HEK293T (cell line): Measurements from ENCODE around the gene GNA12.
A peak's percentile ranks its signal among the peaks of the same experiment; 100 is the strongest.

Experiments used
- CTCF ChIA-PET: fragments of 350-600 bp; formaldehyde crosslinking; extraction: SDS; loops from one replicate; lab custom pipeline; 2021; ENCODE audit warnings: antibody characterized with exemption, inconsistent platforms; lab: Yijun Ruan, JAX
- POLR2A ChIA-PET: fragments of 350-600 bp; formaldehyde crosslinking; extraction: SDS; loops from one replicate; lab custom pipeline; 2020; ENCODE audit warnings: antibody characterized with exemption, inconsistent platforms; lab: Yijun Ruan, JAX
- DNase-seq: peaks from one replicate; pipeline ENCODE4 v3.0.0; 2012; ENCODE audit warnings: mixed read lengths; ENCODE audit errors: extremely low spot score
- ARNT ChIP-seq: fragments of 450-650 bp; IDR thresholded peaks from 2 replicates; pipeline ENCODE4 v1.6.1; 2017; ENCODE audit warnings: mild to moderate bottlenecking
- BHLHE40 ChIP-seq: fragments of 450-650 bp; IDR thresholded peaks from 2 replicates; pipeline ENCODE4 v1.6.1; 2016; ENCODE audit warnings: mild to moderate bottlenecking, moderate library complexity, borderline replicate concordance
- CTBP1 ChIP-seq: fragments of 450-650 bp; IDR thresholded peaks from 2 replicates; pipeline ENCODE4 v1.6.1; 2016; ENCODE audit warnings: borderline replicate concordance
- ELF4 ChIP-seq: fragments of 450-650 bp; IDR thresholded peaks from 2 replicates; pipeline ENCODE4 v1.6.1; 2017; ENCODE audit warnings: antibody characterized with exemption
- FOXA1 ChIP-seq: fragments of 450-650 bp; IDR thresholded peaks from 2 replicates; pipeline ENCODE4 v1.6.1; 2016; ENCODE audit warnings: mild to moderate bottlenecking
- FOXK2 ChIP-seq: fragments of 450-650 bp; IDR thresholded peaks from 2 replicates; pipeline ENCODE4 v1.6.1; 2016; ENCODE audit warnings: mild to moderate bottlenecking
- FOXM1 ChIP-seq: fragments of 450-650 bp; IDR thresholded peaks from 2 replicates; pipeline ENCODE4 v1.6.1; 2017; ENCODE audit warnings: mild to moderate bottlenecking, borderline replicate concordance
- HDGF ChIP-seq: fragments of 450-650 bp; IDR thresholded peaks from 2 replicates; pipeline ENCODE4 v1.6.1; 2017; ENCODE audit warnings: antibody characterized with exemption, borderline replicate concordance
- L3MBTL2 ChIP-seq: fragments of 450-650 bp; conservative IDR thresholded peaks from 2 replicates; pipeline ENCODE4 v1.6.1; 2016; ENCODE audit warnings: mild to moderate bottlenecking
- LEF1 ChIP-seq: fragments of 450-650 bp; IDR thresholded peaks from 2 replicates; pipeline ENCODE4 v1.6.1; 2017; ENCODE audit warnings: mild to moderate bottlenecking, borderline replicate concordance
- NFRKB ChIP-seq: fragments of 450-650 bp; IDR thresholded peaks from 2 replicates; pipeline ENCODE4 v1.6.1; 2016; ENCODE audit warnings: mild to moderate bottlenecking, moderate library complexity
- SP1 ChIP-seq: fragments of 450-650 bp; IDR thresholded peaks from 2 replicates; pipeline ENCODE4 v1.6.1; 2017
- SUZ12 ChIP-seq: fragments of 450-650 bp; IDR thresholded peaks from 2 replicates; pipeline ENCODE4 v1.6.1; 2016; ENCODE audit warnings: mild to moderate bottlenecking
- TARDBP ChIP-seq: fragments of 450-650 bp; IDR thresholded peaks from 2 replicates; pipeline ENCODE4 v1.6.1; 2016
- ZNF384 ChIP-seq: fragments of 450-650 bp; IDR thresholded peaks from 2 replicates; pipeline ENCODE4 v1.6.1; 2016
- TF ChIP-seq, protein P1 (sequence below): fragments of 450-650 bp; IDR thresholded peaks from 2 replicates; pipeline ENCODE4 v1.6.1; 2016

GNA12 gene

DNA sequence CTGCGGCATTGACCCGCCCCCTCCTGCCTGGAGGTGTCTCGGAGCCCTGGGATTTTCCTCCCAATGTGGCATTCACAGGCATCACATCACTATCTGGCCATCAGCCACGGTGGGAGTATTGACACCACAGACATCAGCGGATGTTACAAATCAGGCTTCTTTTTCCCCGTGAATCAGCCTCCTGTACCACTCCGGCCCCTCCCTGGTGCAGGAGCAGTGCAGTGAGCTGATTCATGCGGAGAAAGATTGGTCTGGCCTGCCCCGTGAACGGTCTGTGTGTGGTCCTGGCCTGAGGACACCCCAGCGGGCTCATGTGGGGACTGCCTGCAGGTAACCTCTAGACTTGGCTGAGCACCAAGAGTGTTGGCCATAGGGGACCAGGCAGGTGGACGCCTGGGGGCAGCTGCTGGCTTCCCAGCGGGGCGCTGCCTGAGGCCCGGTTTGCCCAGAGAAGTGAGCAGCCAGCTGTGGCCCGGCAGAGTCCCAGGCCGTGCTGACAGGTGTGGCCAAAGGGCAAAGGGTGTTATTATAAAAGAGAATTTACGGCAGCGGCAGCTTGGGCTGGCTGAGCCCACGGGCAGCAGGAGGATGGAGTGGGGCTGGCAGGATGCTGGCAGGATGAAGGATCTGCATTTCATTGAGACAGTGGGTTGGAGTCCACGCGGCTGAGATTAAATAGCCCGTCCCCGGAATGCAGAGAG, 32.1 kb upstream of the GNA12 start:
- no peak for TF ChIP-seq ZNF384
- TF ChIP-seq, protein P1, sequence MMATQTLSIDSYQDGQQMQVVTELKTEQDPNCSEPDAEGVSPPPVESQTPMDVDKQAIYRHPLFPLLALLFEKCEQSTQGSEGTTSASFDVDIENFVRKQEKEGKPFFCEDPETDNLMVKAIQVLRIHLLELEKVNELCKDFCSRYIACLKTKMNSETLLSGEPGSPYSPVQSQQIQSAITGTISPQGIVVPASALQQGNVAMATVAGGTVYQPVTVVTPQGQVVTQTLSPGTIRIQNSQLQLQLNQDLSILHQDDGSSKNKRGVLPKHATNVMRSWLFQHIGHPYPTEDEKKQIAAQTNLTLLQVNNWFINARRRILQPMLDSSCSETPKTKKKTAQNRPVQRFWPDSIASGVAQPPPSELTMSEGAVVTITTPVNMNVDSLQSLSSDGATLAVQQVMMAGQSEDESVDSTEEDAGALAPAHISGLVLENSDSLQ: no peak
- no peak for TF ChIP-seq TARDBP
- no peak for TF ChIP-seq FOXM1
- no peak for TF ChIP-seq SP1
- TF ChIP-seq SUZ12: no peak
- TF ChIP-seq CTBP1: no peak
- TF ChIP-seq LEF1: no peak
- no peak for TF ChIP-seq FOXK2
- TF ChIP-seq FOXA1: no peak
- TF ChIP-seq BHLHE40: no peak
- no peak for TF ChIP-seq ELF4
- no peak for TF ChIP-seq ARNT
- no peak for TF ChIP-seq HDGF
- no peak for TF ChIP-seq NFRKB
- ChIA-PET CTCF (no interaction called here), POLR2A (no interaction called here)
- DNase-seq: no peak

DNA sequence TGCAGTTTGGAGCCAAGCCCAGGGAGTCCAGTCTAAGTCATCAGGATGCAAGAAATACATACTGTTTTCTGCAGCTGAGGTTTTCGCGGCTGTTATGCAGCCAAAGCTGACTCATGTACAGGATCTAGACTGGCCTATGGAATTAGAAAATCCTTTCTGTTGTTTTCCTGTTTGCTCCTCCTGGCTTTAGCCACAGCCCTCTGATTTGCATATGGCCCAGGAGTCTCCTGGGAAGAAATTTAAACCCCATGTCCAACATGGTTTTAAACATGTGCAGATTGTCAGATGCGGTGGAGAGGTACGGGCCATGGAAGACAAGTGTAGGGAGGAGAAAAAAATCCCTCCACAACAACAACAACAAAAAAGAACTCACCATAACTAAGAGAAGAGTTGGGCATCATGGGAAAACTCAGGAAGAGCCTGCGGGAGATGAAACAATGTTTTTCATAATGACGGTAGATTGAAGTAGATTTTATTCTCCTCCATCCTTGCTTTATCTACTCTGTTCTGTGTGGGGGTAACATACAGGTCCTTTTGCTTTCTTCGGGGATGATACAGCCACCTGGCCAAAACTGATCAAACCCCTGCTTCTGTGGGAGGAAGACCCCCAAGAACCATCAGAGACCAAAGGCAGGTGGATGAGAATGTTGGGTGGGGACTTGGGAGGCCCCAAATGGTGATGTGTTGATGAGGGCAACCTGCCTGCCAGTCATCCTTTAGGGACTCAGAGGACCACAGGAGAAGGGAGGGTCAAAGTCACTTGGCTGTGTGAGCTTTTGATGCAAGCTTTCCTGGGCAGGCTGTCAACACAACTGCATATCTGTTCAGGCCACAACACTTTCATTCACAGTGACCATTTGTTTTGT, 29.8 kb upstream of the GNA12 start:
- DNase-seq: peak; percentile 37
- CTCF ChIA-PET: no interaction called here
- TF ChIP-seq CTBP1 (peak; percentile 55; the same call in 1 of the 2 replicates), TARDBP (no peak), L3MBTL2 (no peak), ELF4 (peak; percentile 42; the same call in 1 of the 2 replicates), BHLHE40 (peak; percentile 31; the same call in 1 of the 2 replicates), LEF1 (no peak)
- TF ChIP-seq, protein P1: peak; percentile 79
- POLR2A ChIA-PET: no interaction called here

DNA sequence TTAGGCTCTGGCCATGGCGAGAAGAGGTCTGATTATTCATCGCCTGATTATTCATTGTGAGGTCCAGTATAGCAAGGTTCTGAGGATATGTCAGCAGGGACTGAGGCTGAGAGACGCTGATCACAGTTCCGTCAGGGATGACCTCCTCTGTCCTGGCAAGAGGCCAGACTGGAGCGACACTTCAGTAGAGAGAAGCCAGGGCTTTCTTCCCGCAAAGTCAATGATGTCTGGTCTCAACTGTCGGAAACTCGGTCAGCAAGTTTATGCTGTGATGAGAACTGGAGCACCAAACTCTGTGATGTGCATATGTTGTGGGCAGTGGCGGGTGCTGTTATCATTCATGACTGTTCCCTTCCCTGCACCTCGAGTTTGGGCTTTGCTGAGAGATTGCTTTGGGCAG, 29.0 kb upstream of the GNA12 start:
- TF ChIP-seq CTBP1 (no peak), L3MBTL2 (no peak), BHLHE40 (no peak), FOXA1 (no peak), FOXM1 (no peak), ARNT (no peak), ELF4 (no peak)
- no peak for DNase-seq
- CTCF ChIA-PET: no interaction called here
- POLR2A ChIA-PET: no interaction called here

- TF ChIP-seq FOXK2 (no peak), SUZ12 (no peak), LEF1 (no peak), FOXM1 (no peak), TARDBP (no peak), L3MBTL2 (no peak), BHLHE40 (no peak), ELF4 (no peak), HDGF (no peak), ARNT (no peak), FOXA1 (no peak)
- TF ChIP-seq, protein P1: no peak
- ChIA-PET POLR2A (no interaction called here), CTCF (no interaction called here)
- DNase-seq: no peak
Measured at GRCh38 chr7:2872296-2872874, 28.3 kb upstream of the GNA12 start.

- ChIA-PET CTCF (no interaction called here), POLR2A (no interaction called here)
- TF ChIP-seq FOXK2: no peak
- DNase-seq: no peak
Measured at GRCh38 chr7:2870471-2870931, 26.4 kb upstream of the GNA12 start.

- no peak for DNase-seq
- ChIA-PET CTCF (no interaction called here), POLR2A (no interaction called here)
- TF ChIP-seq SUZ12: no peak
- TF ChIP-seq L3MBTL2: no peak
- no peak for TF ChIP-seq FOXM1
- no peak for TF ChIP-seq ELF4
- TF ChIP-seq CTBP1: no peak
- no peak for TF ChIP-seq ARNT
- TF ChIP-seq NFRKB: no peak
- TF ChIP-seq ZNF384: no peak
- TF ChIP-seq LEF1: no peak
- TF ChIP-seq, protein P1: no peak
- TF ChIP-seq BHLHE40: no peak
- TF ChIP-seq TARDBP: no peak
- TF ChIP-seq FOXK2: no peak
Measured at GRCh38 chr7:2869981-2870380, 25.9 kb upstream of the GNA12 start.
